Measurements from ENCODE around the gene CFAP97. TPM values are rescaled to one million over a fixed set of nuclear protein-coding genes. Genes with fewer than 3 reads are reported as not detected.

Gene CFAP97
- total and polyA plus RNA-seq, 9 of the 15 experiments (the other 6 are each of a cell fraction or from before 2014, with no cell fraction given): 17.3 to 57.8 (median 44.4) TPM

- Histone ChIP-seq H3K27me3 (ENCODE audit: control insufficient read depth in 2 of 2, insufficient read depth in 2 of 2, low read length in 2 of 2) (no peaks in the 10 kb centered on the region), H2AFZ (ENCODE audit: low read depth, low read length) (peak overlapping the region; percentile 79), H4K20me1 (replicated peaks; ENCODE audit: control insufficient read depth, insufficient read depth, low read length) (no peaks in the 10 kb centered on the region), H3K9me3 (replicated peaks; ENCODE audit: control insufficient read depth, insufficient read depth, low read depth, low read length) (no peaks in the 10 kb centered on the region), H3K4me1 (replicated peaks in 1 of 2; ENCODE audit: control insufficient read depth in 2 of 2, insufficient read depth in 2 of 2, low read length in 2 of 2) (peaks cover 5 to 38% of the 10 kb centered on the region in 2 experiments), H3K4me3 (no peak overlapping the region), H3K9me1 (ENCODE audit: control insufficient read depth, insufficient read depth, low read length) (no peaks in the 10 kb centered on the region), H3K79me2 (ENCODE audit: control insufficient read depth, insufficient read depth, low read length) (no peaks in the 10 kb centered on the region), H3K4me2 (ENCODE audit: insufficient read depth, low read length) (peak overlapping the region; percentile 44), H3K27ac (ENCODE audit: extremely low read depth, low read depth, low read length) (peak overlapping the region; percentile 44), H3K36me3 (ENCODE audit: control insufficient read depth, insufficient read depth, low read length) (no peaks in the 10 kb centered on the region), H3K9ac (ENCODE audit: insufficient read depth in 1 of 2, low read depth in 2 of 2, low read length in 2 of 2) (peak overlapping the region in 1 of 2 experiments; percentile 48; a peak in 3 of 4 replicates)
- peak; percentile 30 to 71 (median 48) for DNase-seq (ENCODE audit: extremely low read depth in 1 of 4, low spot score in 3 of 4)
- CTCF ChIA-PET (ENCODE audit: low intra/inter-chr PET ratio): no interaction called here
- WGBS (ENCODE audit: insufficient coverage, low coverage, missing lambda C conversion rate): 5% methylated on average over 3 of the region's 3 CpGs
- in situ Hi-C loops (cut with MboI): no loop called here
- intact Hi-C loops (cut with micrococcal nuclease): no loop called here
- FAIRE-seq: peak; percentile 67
- ATAC-seq: peak; percentile 51
- no TSS peak for BruUV-seq (replicated peaks)
- POLR2A ChIA-PET: interaction anchor here (0.6 kb wide), 1 partner anchor 23 kb away, joined by 3 read pairs; the partner anchor contains the start of gene SLC25A4
- peak in 1 of 2 experiments; percentile 37 for TF ChIP-seq E2F6 (IDR thresholded peaks at IDR 0.05; ENCODE audit: borderline replicate concordance in 1 of 2, extremely low read depth in 1 of 2, insufficient read depth in 1 of 2, insufficient read length in 1 of 2, low read depth in 1 of 2, low read length in 1 of 2, poor library complexity in 1 of 2, severe bottlenecking in 1 of 2)
- no peak for TF ChIP-seq ZNF121 (CRISPR knock-in tag; conservative IDR thresholded peaks at IDR 0.05)
- TF ChIP-seq RAD51 (IDR thresholded peaks at IDR 0.05; ENCODE audit: borderline replicate concordance, low read depth): peak; percentile 63; the same call in 1 of the 2 replicates
- no peak for TF ChIP-seq ZNF274 (IDR thresholded peaks at IDR 0.05; ENCODE audit: borderline replicate concordance, low read depth, low read length)
- no peak for TF ChIP-seq CBX5 (IDR thresholded peaks at IDR 0.05; ENCODE audit: borderline replicate concordance, low read depth)
- no peak for TF ChIP-seq RNF2 (IDR thresholded peaks at IDR 0.05)
- TF ChIP-seq FOSL1 (tag; conservative IDR thresholded peaks at IDR 0.05): peak; percentile 78
- peak; percentile 36 for TF ChIP-seq VEZF1 (CRISPR knock-in tag; IDR thresholded peaks at IDR 0.05)
- 0 out of 2 replicates have a peak, but pooled peaks have one; percentile 29 for TF ChIP-seq SMARCE1 (IDR thresholded peaks at IDR 0.05)
- TF ChIP-seq ZNF212 (CRISPR knock-in tag; IDR thresholded peaks at IDR 0.05): no peak
- TF ChIP-seq USF2 (CRISPR knock-in tag; IDR thresholded peaks at IDR 0.05): peak; percentile 29; the same call in 1 of the 2 replicates
- no peak for TF ChIP-seq ZFP1 (CRISPR knock-in tag; IDR thresholded peaks at IDR 0.05)
- no peak for TF ChIP-seq WHSC1 (IDR thresholded peaks at IDR 0.05; ENCODE audit: low read length)
- no peak for TF ChIP-seq POLR2A (conservative IDR thresholded peaks at IDR 0.05)
- no peak for TF ChIP-seq HBP1 (CRISPR knock-in tag; IDR thresholded peaks at IDR 0.05)
- no peak for TF ChIP-seq SETDB1 (IDR thresholded peaks at IDR 0.05; ENCODE audit: low read length)
- TF ChIP-seq ZNF24 (IDR thresholded peaks at IDR 0.05): no peak
These were observed 83.7 kb downstream of the CFAP97 start for GRCh38 chr4:185119927-185120630.
